AG09319 (cell line): Measurements from ENCODE around the gene SMYD3.

Experiments
- DNase-seq: peaks from one replicate; pipeline ENCODE4 v3.0.0-alpha.2; 2010; ENCODE audit warnings: low read depth; ENCODE audit errors: extremely low read depth
- CTCF ChIP-seq: IDR thresholded peaks from 2 replicates; pipeline ENCODE4 v1.5.1; 2011; ENCODE audit warnings: low read depth, mild to moderate bottlenecking, inconsistent platforms, low read length, moderate library complexity

Gene SMYD3

DNA sequence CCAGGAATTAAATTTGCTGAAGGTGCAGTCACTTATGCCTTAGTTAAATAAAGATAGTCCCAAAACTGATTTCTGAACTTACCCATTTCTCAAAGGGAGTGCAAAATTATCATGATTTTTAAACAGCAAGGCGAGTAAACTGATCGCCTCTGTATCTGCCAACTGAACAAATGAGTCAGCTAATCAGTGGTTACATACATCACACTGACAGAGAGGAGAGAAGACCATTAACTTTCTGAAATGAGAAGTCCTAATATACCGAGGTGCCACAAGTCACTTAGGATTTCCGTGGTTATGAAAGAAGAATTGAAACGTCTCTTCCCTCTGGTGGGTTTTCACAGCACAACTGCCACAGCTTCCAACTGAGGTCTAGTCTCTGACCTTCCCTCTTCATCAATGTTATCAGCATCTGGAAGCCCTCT is 400.7 kb downstream of the SMYD3 start:
- TF ChIP-seq CTCF: no peak
- no peak for DNase-seq

DNA sequence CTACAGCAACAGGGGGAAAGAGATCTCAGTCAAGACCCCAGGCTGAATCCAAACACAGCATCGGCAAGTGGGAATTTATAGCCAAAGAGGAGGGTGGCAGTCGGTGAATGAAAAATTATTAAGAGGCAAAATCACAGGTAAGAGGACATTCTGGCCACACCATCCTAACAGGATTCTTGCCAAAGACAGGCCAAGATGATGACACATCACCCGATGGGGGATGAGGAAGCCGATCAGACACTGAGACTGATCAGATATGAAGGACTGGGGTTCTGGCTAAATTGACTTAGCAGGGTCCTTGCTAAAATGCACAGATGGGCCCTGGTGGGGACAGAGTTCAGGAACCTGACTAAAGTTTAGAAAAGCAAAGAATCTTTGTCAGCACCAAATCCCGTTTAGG is 402.2 kb downstream of the SMYD3 start:
- TF ChIP-seq CTCF: no peak
- DNase-seq: no peak

DNA sequence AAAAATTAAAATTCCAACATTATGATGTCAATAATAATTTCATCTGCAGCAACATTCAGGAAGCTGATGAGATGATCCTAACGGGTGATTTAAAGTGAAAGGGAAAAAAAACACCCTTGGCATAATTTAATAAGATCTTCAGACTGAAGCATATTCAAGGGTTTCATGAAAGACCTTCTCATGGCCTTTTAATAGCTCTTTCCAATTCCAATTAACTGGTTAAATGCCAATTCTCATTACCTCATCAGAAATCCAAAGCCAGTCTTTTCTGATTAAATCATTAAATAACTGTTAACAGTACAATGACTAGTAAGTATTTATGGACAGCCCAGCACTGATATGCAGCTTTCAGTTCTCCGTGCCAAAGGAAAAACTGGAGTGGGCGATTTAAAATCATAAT is 407.5 kb downstream of the SMYD3 start:
- no peak for TF ChIP-seq CTCF
- DNase-seq: no peak

DNA sequence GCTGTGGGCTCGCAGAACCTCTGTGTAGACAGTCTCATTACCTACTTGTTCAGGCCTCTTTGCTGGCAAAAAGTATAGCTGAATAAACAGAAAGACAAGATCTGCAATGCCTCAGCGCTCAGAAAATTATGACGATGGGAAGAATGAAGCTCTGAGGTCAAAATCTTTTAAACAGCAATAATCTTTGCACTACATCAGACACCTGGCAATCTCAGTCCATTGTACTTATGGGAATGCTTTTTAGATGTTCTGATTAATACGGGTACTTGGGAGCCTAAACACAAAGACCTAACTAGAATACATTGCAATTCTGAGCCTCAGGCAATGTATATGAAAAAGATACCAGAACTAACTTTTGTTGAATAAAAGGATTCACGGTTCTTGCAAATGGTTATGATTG is 410.7 kb downstream of the SMYD3 start:
- DNase-seq: no peak
- no peak for TF ChIP-seq CTCF

DNA sequence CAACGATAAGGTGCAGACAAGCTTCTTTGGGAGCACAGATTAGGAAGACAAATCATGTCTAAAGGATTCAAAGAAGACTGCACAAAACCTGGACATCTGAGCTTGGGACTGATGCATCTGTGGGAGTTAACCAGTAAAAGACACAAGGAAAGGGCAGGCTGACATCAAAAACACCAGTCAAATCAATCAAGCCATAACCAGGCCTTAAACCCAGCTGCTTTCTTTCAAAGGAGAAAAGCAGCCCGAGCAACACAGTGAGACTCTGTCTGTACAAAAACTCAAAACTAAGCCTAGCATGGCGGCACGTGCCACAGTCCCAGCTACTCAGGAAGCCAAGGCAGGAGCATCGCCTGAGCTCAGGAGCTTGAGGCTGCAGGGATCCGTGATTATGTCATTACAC is 411.6 kb downstream of the SMYD3 start:
- DNase-seq: no peak
- no peak for TF ChIP-seq CTCF

DNA sequence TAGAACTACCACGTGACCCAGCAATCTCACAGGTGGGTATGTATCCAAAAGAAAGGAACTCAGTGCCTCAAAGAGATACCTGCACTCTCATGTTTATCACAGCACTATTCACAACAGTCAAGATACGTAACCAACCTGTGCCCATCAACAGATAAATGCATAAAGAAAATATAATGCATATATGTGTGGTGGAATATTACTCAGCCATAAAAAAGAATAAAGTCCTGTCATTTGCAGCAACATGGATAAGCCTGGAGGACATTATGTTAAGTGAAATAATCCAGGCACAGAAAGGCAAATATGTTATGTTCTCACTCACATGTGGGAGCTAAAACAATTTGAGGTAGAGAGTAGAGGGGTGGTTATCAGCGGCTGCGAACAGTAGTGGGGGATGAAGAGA is 413.8 kb downstream of the SMYD3 start:
- TF ChIP-seq CTCF: no peak
- no peak for DNase-seq

GRCh38 chr1:246092136-246092535 is 414.9 kb downstream of the SMYD3 start:
- DNase-seq: no peak
- no peak for TF ChIP-seq CTCF
